Peyer's patch (tissue), 4 donors: ENCODE measurements around the gene PPIL6. TPM values are rescaled to one million over a fixed set of nuclear protein-coding genes. Genes with fewer than 3 reads are reported as not detected.
A peak's percentile ranks its signal among the peaks of the same experiment; 100 is the strongest.

Source experiments
- DNase-seq, 3 donors: peaks; one replicate each; pipeline ENCODE4 v3.0.0-alpha.2; 2017 to 2019
- H3K27ac ChIP-seq, 4 donors: fragments of 200-600 bp; sonication (generic); one replicate each; pipeline ENCODE4 v1.5.1; 2016 to 2019
- H3K27me3 ChIP-seq, 2 donors: fragments of 200-600 bp; sonication (generic); one replicate each; pipeline ENCODE4 v1.5.1; 2019
- H3K36me3 ChIP-seq, 3 donors: fragments of 200-600 bp; sonication (generic); one replicate each; pipeline ENCODE4 v1.5.1; 2016 to 2019
- H3K4me1 ChIP-seq, 4 donors: fragments of 200-600 bp; sonication (generic); one replicate each; pipeline ENCODE4 v1.5.1; 2016 to 2019
- H3K4me3 ChIP-seq, 4 donors: fragments of 200-600 bp; sonication (generic); 1 replicate in 3 of 4; 2 replicates in 1 of 4; pipeline ENCODE4 v1.5.1; 2016 to 2019; ENCODE audit warnings: mild to moderate bottlenecking in 1 of 4
- H3K9me3 ChIP-seq, 4 donors: fragments of 200-600 bp; sonication (generic); one replicate each; pipeline ENCODE4 v1.5.1; 2016 to 2019; ENCODE audit warnings: mild to moderate bottlenecking in 1 of 4
- CTCF ChIP-seq, 6 experiments: fragments of 450-650 bp in 4 of 6; fragments of 200-600 bp in 2 of 6; sonication (generic) in 1 of 6; IDR thresholded peaks; one replicate each; pipeline ENCODE4 v1.5.1; 2017 to 2019; ENCODE audit warnings: antibody characterized with exemption in 6 of 6, mild to moderate bottlenecking in 3 of 6, moderate library complexity in 1 of 6
- POLR2A ChIP-seq, 2 donors: fragments of 450-650 bp; IDR thresholded peaks; one replicate each; pipeline ENCODE4 v1.5.1; 2017; ENCODE audit warnings: antibody characterized with exemption in 2 of 2, mild to moderate bottlenecking in 2 of 2, moderate library complexity in 2 of 2
- total RNA-seq, 4 donors: library from RNA; depleted of rRNA; stranded (reverse); fragments of >200 nt; gene quantifications; one replicate each; pipeline ENCODE4 v1.1.0, GENCODE V29; 2016

Gene PPIL6
- total RNA-seq, 4 donors from 2014 or later, result 0.27 to 0.53 TPM; not detected in 2

GRCh38 chr6:109483735-109484057 is 43.3 kb upstream of the PPIL6 start:
- peak overlapping the region; percentile 87 to 93 (median 90) for H3K27ac ChIP-seq
- H3K4me1 ChIP-seq, result peaks cover 0 to 32% (median 19%) of the 10 kb centered on the region in 4 donors
- TF ChIP-seq POLR2A (IDR thresholded peaks at IDR 0.05), result no peak
- TF ChIP-seq CTCF (IDR thresholded peaks at IDR 0.05), result no peak

GRCh38 chr6:109482905-109483734 is 42.7 kb upstream of the PPIL6 start, which contains the start of gene ZBTB24:
Gene ZBTB24 (minus strand): TSS chr6:109483219. CDS start chr6:109482026, 1,193 bp downstream.
- Histone ChIP-seq H3K27me3 (no peaks in the 10 kb centered on the region), H3K9me3 (no peaks in the 10 kb centered on the region), H3K36me3 (peaks cover 0 to 11% (median 0%) of the 10 kb centered on the region in 3 donors), H3K4me1 (peaks cover 0 to 36% (median 20%) of the 10 kb centered on the region in 4 donors), H3K4me3 (peak within 1 kb of the TSS; percentile 80 to 99 (median 96)), H3K27ac (peak within 1 kb of the TSS; percentile 87 to 93 (median 90))
- peak; percentile 91 to 96 (median 96) for DNase-seq
- peak; percentile 71 to 83 for TF ChIP-seq POLR2A (IDR thresholded peaks at IDR 0.05)
- TF ChIP-seq CTCF (IDR thresholded peaks at IDR 0.05), result no peak

More at GRCh38 chr6:109483735-109484057, 43.3 kb upstream of the PPIL6 start:
- peak overlapping the region; percentile 80 to 99 (median 96) for H3K4me3 ChIP-seq
- H3K9me3 ChIP-seq, result no peaks in the 10 kb centered on the region
- DNase-seq, result no peak
- H3K27me3 ChIP-seq, result no peaks in the 10 kb centered on the region
- peaks cover 0 to 11% (median 0%) of the 10 kb centered on the region in 3 donors for H3K36me3 ChIP-seq

GRCh38 chr6:109480993-109481480 is 40.6 kb upstream of the PPIL6 start:
- Histone ChIP-seq H3K27me3 (no peaks in the 10 kb centered on the region), H3K4me1 (peaks cover 0 to 41% (median 26%) of the 10 kb centered on the region in 4 donors), H3K4me3 (peak overlapping the region in 1 of 4 donors; percentile 4), H3K36me3 (peaks cover 0 to 21% (median 0%) of the 10 kb centered on the region in 3 donors), H3K9me3 (no peaks in the 10 kb centered on the region), H3K27ac (peak overlapping the region in 1 of 4 donors; percentile 92)
- DNase-seq, result no peak
- TF ChIP-seq CTCF (IDR thresholded peaks at IDR 0.05), result no peak
- no peak for TF ChIP-seq POLR2A (IDR thresholded peaks at IDR 0.05)

- H3K4me1 ChIP-seq, result peaks cover 0 to 41% (median 26%) of the 10 kb centered on the region in 4 donors
- H3K36me3 ChIP-seq, result peaks cover 0 to 41% (median 0%) of the 10 kb centered on the region in 3 donors
- H3K27me3 ChIP-seq, result no peaks in the 10 kb centered on the region
- TF ChIP-seq POLR2A (IDR thresholded peaks at IDR 0.05) (no peak), CTCF (IDR thresholded peaks at IDR 0.05) (peak in 1 of 6 experiments; percentile 6)
- no peaks in the 10 kb centered on the region for H3K9me3 ChIP-seq
- peak overlapping the region in 2 of 4 donors; percentile 4 to 9 for H3K4me3 ChIP-seq
- DNase-seq, result no peak
- H3K27ac ChIP-seq, result no peak overlapping the region
Measured at GRCh38 chr6:109478841-109479624, 38.6 kb upstream of the PPIL6 start.

- Histone ChIP-seq H3K27me3 (no peaks in the 10 kb centered on the region), H3K9me3 (no peaks in the 10 kb centered on the region), H3K4me3 (no peak overlapping the region), H3K4me1 (peaks cover 0 to 41% (median 26%) of the 10 kb centered on the region in 4 donors), H3K27ac (no peak overlapping the region), H3K36me3 (peaks cover 0 to 48% (median 0%) of the 10 kb centered on the region in 3 donors)
- DNase-seq, result no peak
- no peak for TF ChIP-seq POLR2A (IDR thresholded peaks at IDR 0.05)
- TF ChIP-seq CTCF (IDR thresholded peaks at IDR 0.05), result no peak
Measured at GRCh38 chr6:109478222-109478805, 37.9 kb upstream of the PPIL6 start.
